Measurements from ENCODE around the gene RRAS. TPM values are rescaled to one million over a fixed set of nuclear protein-coding genes. Genes with fewer than 3 reads are reported as not detected.

The RRAS gene
- total RNA-seq, 1 experiment from 2014 or later, result 55.9 TPM

DNA sequence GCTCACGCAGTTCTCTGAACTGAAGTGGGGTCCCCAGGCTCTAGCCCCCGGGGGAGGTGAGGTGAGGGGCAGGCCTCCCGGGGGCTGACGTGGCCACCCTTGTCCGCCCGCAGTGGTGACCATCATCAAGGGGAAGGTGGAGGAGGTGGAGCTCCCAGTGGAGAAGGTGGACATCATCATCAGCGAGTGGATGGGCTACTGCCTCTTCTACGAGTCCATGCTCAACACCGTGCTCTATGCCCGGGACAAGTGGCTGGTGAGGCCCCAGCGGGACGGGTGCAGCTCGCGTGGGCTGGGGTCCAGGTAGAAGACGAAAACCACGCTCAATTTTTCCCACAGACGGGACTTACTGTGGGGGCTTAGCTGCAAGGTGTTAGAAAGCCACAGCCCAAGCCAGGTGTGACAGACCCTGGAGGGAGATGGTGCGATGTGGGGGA lies 43.9 kb upstream of the RRAS start:
- peaks cover 70% of the 10 kb centered on the region for H3K79me2 ChIP-seq (ENCODE audit: insufficient read depth, low read length)
- no peaks in the 10 kb centered on the region for H3K9me2 ChIP-seq (ENCODE audit: insufficient read depth)
- ATAC-seq (no peak), DNase-seq (ENCODE audit: low read depth, low spot score) (no peak)
- no TSS peak for BruUV-seq (replicated peaks)
- H3K4me2 ChIP-seq (ENCODE audit: low read length), result no peak overlapping the region
- no peak overlapping the region for H3K27ac ChIP-seq (ENCODE audit: low read depth, low read length)
- ChIA-PET RAD21 (ENCODE audit: low non-redundant PET in 1 of 2, low total read pairs in 2 of 2, uncharacterized antibody in 2 of 2, unreplicated experiment in 2 of 2) (no interaction called here), CTCF (no interaction called here), POLR2A (no interaction called here)
- no peak for TF ChIP-seq EZH2phosphoT487 (IDR thresholded peaks at IDR 0.05; ENCODE audit: borderline replicate concordance)
- TF ChIP-seq ELF1 (IDR thresholded peaks at IDR 0.05; ENCODE audit: borderline replicate concordance, low read depth), result no peak
- TF ChIP-seq EZH2 (IDR thresholded peaks at IDR 0.05), result no peak
- TF ChIP-seq FOSL1 (IDR thresholded peaks at IDR 0.05; ENCODE audit: low read depth), result no peak
- TF ChIP-seq, protein P1, sequence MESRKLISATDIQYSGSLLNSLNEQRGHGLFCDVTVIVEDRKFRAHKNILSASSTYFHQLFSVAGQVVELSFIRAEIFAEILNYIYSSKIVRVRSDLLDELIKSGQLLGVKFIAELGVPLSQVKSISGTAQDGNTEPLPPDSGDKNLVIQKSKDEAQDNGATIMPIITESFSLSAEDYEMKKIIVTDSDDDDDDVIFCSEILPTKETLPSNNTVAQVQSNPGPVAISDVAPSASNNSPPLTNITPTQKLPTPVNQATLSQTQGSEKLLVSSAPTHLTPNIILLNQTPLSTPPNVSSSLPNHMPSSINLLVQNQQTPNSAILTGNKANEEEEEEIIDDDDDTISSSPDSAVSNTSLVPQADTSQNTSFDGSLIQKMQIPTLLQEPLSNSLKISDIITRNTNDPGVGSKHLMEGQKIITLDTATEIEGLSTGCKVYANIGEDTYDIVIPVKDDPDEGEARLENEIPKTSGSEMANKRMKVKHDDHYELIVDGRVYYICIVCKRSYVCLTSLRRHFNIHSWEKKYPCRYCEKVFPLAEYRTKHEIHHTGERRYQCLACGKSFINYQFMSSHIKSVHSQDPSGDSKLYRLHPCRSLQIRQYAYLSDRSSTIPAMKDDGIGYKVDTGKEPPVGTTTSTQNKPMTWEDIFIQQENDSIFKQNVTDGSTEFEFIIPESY (IDR thresholded peaks at IDR 0.05; ENCODE audit: extremely low read depth, insufficient replicate concordance, low read length), result no peak
- TF ChIP-seq TCF7L2 (IDR thresholded peaks at IDR 0.05; ENCODE audit: borderline replicate concordance, extremely low read depth, insufficient read depth, insufficient read length), result no peak
- no peak for TF ChIP-seq ZFX (IDR thresholded peaks at IDR 0.05)
- TF ChIP-seq CBX3 (IDR thresholded peaks at IDR 0.05; ENCODE audit: low read depth), result no peak
- TF ChIP-seq YY1 (IDR thresholded peaks at IDR 0.05; ENCODE audit: extremely low read depth, insufficient replicate concordance, low read depth, low read length), result no peak
- no peak for TF ChIP-seq CEBPB (IDR thresholded peaks at IDR 0.05; ENCODE audit: low read depth)
- no peak for TF ChIP-seq SP1 (IDR thresholded peaks at IDR 0.05; ENCODE audit: low read depth)
- no peak for TF ChIP-seq POLR2A (IDR thresholded peaks at IDR 0.05; ENCODE audit: borderline replicate concordance, extremely low read depth, insufficient read depth, insufficient read length)
- H3K36me3 ChIP-seq (ENCODE audit: control insufficient read depth in 1 of 2, insufficient read depth in 2 of 2, low read length in 2 of 2), result peaks cover 43 to 61% of the 10 kb centered on the region in 2 experiments
- no peaks in the 10 kb centered on the region for H3K27me3 ChIP-seq (ENCODE audit: insufficient read depth, low read length)
- H2AFZ ChIP-seq (ENCODE audit: low read depth, low read length, poor library complexity, severe bottlenecking), result no peak overlapping the region
- H4K20me1 ChIP-seq (ENCODE audit: insufficient read depth), result peaks cover 38% of the 10 kb centered on the region; the same call in 1 of the 2 replicates
- no peak overlapping the region for H3K9ac ChIP-seq (ENCODE audit: low read length)
- H3K9me3 ChIP-seq (ENCODE audit: control insufficient read depth in 1 of 2, insufficient read depth in 1 of 2, low read depth in 1 of 2, low read length in 2 of 2), result no peaks in the 10 kb centered on the region
- intact Hi-C loops (cut with micrococcal nuclease), result no loop called here
- no peak overlapping the region for H3K4me3 ChIP-seq (replicated peaks in 1 of 2; ENCODE audit: low read depth in 1 of 2, low read length in 2 of 2)
- H3K4me1 ChIP-seq (ENCODE audit: control insufficient read depth in 1 of 2, insufficient read depth in 2 of 2, low read length in 2 of 2), result peaks cover 18 to 23% of the 10 kb centered on the region in 2 experiments

All from HCT116 (cell line).